Measurements from ENCODE around the gene SPANXD. TPM values are rescaled to one million over a fixed set of nuclear protein-coding genes. Genes with fewer than 3 reads are reported as not detected.

The SPANXD gene, protein sequence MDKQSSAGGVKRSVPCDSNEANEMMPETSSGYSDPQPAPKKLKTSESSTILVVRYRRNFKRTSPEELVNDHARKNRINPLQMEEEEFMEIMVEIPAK
- total RNA-seq = not detected in 2 replicates

DNA sequence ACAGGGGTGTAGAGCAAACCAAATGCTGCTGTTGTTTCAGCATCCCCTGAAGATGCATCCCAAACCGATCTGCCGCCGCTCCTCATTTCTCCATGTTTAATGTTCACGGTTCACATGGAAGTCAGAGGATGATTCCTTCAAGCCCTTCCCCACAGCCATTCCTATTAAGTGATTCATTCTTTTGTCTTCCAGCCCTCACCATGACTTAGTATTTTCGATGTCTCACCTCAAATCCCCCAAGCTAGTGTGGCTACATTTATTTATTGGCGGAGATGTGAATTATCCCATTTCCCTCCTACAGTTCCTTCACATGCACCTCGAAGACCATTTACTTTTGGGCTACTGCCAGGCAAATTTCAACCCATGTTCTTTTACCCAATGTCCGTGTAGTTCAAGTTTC, at the start of gene SPANXD:
Gene SPANXD, minus strand, starts transcription at position 101 of the 400 bp plus-strand sequence. CDS start 334 bp downstream, outside the sequence.

Other genes with a start within 250 kb of the SPANXD start
- not detected in 2 replicates for gene SPANXA1, start 114.0 kb downstream of the SPANXD start, total RNA-seq
- gene SPANXA2, start 109.0 kb downstream of the SPANXD start, total RNA-seq = not detected in 2 replicates
- gene MAGEC3, start 139.6 kb upstream of the SPANXD start, total RNA-seq = not detected in 2 replicates
- gene MAGEC1, start 205.2 kb upstream of the SPANXD start, total RNA-seq = not detected in 2 replicates

Data from tracheal epithelial cell (primary cell).